ENCODE results near the gene GBP6.

GRCh38 chr1:89332461-89332860 lies 31.4 kb upstream of the GBP6 start:
- TF ChIP-seq CTCF (conservative IDR thresholded peaks at IDR 0.05; ENCODE audit: low read length): no peak
- TF ChIP-seq EZH2phosphoT487 (IDR thresholded peaks at IDR 0.05; ENCODE audit: borderline replicate concordance, low read depth, low read length): no peak

Measured in OCI-LY7 (cell line).